Stomach (tissue), 4 donors: Measurements from ENCODE around the gene NSRP1.

Experiments
- CTCF ChIP-seq, 7 experiments: fragments of 450-650 bp in 4 of 7; fragments of 200-600 bp in 3 of 7; sonication (generic) in 3 of 7; IDR thresholded peaks; one replicate each; pipeline ENCODE4 v1.5.1; 2016 to 2019; ENCODE audit warnings: antibody characterized with exemption in 7 of 7, control low read depth in 2 of 7, mild to moderate bottlenecking in 1 of 7
- EP300 ChIP-seq: sonication (generic); formaldehyde crosslinking; IDR thresholded peaks from one replicate; pipeline ENCODE4 v1.6.1; 2017; ENCODE audit warnings: antibody characterized with exemption
- POLR2A ChIP-seq, 4 donors: fragments of 450-650 bp; IDR thresholded peaks; one replicate each; pipeline ENCODE4 v1.6.1; 2016; ENCODE audit warnings: antibody characterized with exemption in 4 of 4, control low read depth in 2 of 4, mild to moderate bottlenecking in 1 of 4, moderate library complexity in 1 of 4
- POLR2AphosphoS5 ChIP-seq, 3 donors: sonication (generic); formaldehyde crosslinking; IDR thresholded peaks; one replicate each; pipeline ENCODE4 v1.6.1; 2016; ENCODE audit warnings: antibody characterized with exemption in 3 of 3

GRCh38 chr17:30165960-30166359 is 49.3 kb downstream of the NSRP1 start:
- TF ChIP-seq POLR2A (IDR thresholded peaks at IDR 0.05) (no peak), CTCF (IDR thresholded peaks at IDR 0.05) (no peak), POLR2AphosphoS5 (IDR thresholded peaks at IDR 0.05) (no peak), EP300 (no peak)
